GM21515 (cell line): ENCODE data around the gene SSBP2.
"Not testable (repeated sequence)": the region's sequence is repeated elsewhere in the genome, so short reads cannot be mapped to it uniquely, and the experiment has no call there.

ENCODE experiments used
- ATAC-seq: cut with Tn5 transposase; IDR thresholded peaks from one replicate; pipeline ENCODE4 v1.9.1; 2021; ENCODE audit not compliant: unreplicated experiment

Gene SSBP2

DNA sequence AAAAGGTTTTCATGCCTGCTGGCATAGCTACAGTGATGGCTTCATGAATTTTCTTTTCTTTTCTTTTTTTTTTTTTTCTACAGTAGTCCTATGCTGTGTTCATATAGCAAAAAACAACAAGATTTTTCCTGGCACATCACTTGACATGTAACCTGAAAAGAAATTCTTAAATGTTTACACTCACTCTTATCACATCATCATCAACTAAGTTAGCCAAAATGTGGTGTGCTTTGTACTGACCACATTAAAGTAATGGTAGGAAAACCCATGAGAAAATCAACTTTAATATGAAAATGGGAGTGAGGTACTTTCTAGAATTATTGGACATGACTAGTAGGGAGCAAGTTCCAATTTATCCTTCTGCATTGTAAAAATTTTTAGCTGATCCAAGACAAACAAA is 146.7 kb downstream of the SSBP2 start:
- no peak for ATAC-seq

DNA sequence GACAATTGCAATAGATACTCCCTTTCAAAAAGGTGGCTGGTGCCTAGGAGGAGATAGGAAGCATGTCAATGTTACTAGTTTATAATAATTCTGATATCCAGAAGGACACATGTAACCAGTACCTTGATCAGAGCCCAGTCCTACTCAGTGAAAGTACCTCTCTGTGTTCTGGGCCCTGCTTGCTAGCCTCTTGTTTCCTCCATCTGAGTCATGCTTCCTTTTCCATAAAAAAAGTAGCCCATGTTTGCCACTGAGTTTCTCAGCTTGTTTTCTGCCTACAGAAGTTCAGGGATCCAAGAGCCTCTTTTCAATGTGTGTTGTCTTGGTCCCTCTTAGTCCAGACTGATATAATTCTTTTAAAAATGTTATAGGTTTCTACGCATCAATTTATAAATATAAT is 149.0 kb downstream of the SSBP2 start:
- no peak for ATAC-seq

DNA sequence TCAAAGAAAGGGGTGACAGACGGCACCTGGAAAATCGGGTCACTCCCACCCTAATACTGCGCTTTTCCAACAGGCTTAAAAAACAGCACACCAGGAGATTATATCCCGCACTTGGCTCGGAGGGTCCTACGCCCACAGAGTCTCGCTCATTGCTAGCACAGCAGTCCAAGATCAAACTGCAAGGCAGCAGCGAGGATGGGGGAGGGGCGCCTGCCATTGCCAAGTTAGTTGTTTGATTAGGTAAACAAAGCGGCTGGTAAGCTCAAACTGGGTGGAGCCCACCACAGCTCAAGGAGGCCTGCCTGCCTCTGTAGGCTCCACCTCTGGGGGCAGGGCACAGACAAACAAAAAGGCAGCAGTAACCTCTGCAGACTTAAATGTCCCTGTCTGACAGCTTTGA is 158.8 kb downstream of the SSBP2 start:
- not testable (repeated sequence) for ATAC-seq

DNA sequence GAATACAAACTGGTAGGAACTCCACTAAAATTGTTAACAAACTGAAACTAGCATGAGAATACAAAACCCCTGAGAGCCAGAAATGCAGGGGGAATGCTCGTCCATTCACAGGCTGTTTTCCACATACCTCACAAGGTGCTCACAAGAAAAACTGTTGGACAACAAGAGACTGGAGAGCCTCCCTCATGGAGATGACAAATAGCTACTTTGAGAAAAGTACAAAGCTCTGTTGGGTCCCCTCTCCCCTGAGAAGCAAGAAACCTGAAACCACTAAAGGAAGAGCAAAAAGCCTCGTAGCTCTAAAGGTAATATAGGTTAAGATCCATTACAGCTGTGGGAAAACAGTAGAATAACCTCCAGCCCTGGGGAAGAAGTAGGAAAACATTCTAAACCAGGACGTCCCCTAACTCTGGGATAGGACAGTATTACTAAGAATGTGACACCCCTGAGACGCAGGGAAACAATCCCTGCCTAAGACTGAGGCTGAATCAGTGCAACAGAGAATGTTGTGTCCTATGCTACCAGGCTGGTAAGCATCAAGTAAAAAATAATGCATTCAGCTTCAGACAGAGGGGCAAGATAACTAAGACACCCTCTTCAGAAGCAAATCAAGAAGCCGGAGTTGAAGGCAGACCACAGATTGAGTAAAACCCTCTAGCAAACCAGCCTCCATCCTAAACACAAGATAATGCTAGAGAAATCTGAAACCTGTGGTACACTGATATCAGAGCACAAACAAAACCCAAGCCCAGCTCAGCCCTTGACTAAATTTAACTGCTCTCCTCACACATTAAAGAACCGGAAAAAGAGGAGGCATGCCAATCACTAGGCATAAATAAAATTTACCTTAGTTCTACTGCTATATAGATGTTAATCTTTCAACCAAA is 160.2 kb downstream of the SSBP2 start:
- ATAC-seq, result no peak

DNA sequence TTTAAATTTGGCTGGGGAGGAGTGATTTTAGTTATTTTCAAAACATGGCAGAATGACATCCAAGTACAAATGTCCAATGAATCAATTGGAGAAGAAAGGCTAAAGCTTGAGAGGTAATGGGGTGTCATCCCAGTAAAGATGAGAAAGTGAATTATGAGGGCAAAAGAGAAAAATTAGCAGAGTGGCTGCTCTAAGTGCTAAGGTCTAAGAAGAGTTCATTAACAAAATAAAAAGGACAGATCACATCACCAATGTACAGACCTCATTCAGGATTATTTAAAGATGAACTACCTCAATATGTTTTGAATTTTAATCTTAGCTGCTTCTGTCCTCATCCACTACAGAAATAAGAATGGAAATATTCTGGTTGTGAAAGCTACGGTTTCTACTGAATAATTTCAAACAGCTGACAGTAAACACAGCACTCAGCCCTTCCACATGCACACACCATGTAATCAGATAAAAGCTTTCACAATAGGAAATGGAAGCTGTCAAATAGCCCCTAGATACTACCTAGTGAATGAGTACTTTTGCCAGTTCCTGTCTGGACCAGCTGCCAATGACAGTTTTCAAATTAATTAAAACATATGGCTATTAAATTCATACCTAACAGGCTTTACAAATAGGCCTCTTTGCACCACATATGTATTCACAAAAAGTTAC is 171.5 kb downstream of the SSBP2 start:
- no peak for ATAC-seq

DNA sequence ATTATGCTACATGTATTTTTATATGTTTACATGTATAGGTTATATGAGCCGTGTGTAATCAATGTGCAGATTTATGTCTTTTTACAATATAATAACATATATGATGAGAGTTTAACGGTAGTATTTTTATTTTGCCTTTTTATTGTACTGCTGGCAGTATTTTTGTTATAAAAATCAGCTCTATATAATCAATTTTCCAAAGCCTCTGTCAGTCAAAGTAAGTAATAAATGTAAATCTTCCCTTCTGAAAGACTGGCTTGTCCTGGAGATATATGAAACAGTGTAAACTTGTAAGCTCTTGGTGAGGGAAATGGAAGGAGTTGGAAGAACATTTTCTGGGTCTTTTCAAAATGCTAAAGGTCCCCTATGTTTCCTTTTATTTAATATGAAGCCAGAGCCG is 173.8 kb downstream of the SSBP2 start:
- no peak for ATAC-seq

DNA sequence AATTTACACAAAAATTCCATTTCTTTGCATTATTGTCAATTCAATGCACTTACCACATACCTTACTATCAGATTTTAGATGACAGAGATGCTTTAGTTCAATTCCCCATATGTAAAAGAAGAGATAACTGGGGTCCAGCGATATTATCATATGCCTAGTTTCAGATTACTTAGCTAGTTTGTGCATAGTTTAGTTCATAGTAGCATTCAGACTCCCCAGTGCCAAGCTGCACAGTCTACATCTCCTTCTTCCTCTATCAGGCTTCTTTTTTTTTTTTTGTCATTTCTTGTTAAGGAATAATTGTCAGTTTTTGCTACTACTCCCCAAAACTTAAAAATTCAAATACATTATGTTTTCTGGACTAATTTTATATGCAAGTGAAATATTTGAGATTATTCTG is 175.0 kb downstream of the SSBP2 start:
- ATAC-seq, result no peak

DNA sequence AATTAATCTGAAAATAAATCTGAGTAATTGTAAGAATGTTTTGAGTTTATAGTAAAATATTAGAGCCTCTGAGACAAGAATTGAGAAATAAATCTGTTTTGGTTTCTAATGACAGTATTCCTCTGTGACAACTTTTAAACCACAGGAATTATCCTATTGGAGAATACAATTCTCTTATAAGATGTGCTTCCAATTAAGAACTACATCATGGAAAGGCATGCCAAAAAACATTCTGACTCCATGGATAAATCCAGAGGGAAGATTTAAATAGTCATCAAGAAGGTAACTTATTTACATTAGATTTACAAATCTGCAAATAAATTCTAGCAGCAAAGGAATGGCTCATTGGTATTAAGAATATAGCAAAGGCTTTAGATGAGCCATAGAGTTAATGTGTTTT is 178.7 kb downstream of the SSBP2 start:
- no peak for ATAC-seq

DNA sequence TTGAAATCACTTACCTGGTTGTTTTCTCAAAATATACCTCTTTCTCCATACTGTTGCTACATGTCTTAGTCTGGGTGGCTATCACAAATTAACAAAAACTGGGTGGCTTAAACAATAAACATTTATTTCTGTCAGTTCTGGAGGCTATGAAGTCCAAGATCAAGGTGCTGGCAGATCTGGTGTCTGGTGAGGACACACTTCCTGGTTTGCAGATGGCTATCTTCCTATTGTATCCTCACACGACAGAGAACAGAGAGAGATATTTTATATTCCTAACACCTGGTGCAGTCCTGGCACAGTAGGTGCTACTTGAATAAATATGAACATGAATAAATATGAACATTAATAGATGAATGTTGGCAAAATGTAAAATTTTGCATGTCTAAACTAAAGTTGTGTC is 192.7 kb downstream of the SSBP2 start:
- ATAC-seq, result no peak

DNA sequence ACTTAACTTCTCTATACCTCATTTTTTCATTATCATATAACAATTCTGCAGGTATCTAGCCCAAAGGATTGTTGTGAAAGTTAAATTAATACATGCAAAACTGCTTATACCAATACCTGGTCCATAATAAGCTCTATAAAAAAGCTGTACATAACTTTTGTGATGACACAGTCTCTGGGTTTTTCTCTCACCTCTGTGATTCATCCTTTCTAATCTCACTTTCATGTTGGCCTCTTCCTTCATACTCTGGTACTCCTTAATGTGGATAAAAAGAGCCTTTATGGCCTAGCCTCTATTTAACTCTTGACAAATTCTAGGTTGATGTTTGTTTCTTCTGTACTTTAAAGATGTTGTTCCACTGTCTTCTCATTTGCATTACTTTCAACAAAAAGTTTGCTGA is 194.1 kb downstream of the SSBP2 start:
- ATAC-seq, result no peak

DNA sequence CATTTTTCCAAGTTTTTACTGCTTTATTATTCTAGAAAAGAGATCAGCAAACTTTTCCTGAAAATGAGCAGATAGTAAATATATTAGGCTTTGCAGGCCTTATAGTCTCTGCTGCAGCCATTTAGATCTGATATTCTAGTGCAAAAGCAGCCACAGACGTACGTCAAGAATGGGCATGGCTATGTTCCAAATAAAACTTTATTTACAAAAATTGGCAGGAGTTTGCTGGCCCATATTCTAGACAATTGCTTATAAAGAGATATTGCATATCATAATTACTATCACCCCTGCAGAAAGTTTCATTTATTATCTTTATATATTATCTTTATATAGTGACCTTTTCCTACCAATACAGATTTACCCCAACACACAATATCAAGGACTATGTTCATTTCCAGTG is 195.0 kb downstream of the SSBP2 start:
- ATAC-seq, result no peak

DNA sequence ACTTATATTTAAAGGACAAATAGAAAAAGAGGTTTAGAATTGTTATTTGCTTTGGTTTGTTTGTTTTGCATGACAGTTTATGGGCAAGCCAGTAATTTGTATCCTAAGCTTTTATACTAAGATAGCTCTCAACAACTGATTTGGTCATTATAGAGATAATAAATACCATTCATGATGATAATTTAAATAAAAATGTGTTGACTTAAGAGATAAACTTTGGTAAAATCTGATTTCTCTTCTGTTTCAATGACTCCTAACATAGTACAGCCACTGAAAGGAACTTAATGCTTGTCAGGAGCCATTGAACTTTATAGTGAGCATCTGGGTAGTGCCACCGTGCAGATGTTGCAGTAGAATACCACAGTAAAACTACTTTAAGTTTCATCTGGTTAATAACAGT is 196.2 kb downstream of the SSBP2 start:
- ATAC-seq, result no peak

DNA sequence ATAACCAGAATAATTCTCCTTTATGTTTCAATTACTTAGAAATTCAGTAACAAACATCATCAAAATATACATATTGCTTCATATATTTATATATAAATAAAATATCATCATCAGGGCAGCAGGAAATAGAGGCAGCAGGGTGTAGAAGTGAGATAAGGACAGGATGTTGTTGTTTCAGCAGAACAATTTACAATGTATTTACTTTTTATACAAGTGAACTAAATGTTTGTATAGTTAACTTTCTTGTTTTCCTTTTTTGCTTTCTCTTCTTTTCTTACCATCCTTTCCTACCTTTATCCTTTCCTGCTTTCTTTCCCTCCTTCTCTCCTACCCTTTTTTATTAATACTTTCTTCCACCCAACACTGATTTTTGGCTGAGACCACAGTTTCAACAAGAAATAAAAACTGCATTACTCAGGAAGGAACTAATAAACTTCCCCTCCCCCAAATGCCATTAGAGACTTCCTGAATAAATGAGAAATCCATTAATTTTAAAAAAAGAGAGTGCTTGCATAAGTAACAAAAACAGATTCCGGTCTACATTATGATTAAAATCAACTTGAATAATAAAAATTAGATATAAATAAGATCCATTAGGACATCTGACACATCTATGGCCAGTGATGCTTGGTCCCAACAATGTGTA is 197.2 kb downstream of the SSBP2 start:
- no peak for ATAC-seq

DNA sequence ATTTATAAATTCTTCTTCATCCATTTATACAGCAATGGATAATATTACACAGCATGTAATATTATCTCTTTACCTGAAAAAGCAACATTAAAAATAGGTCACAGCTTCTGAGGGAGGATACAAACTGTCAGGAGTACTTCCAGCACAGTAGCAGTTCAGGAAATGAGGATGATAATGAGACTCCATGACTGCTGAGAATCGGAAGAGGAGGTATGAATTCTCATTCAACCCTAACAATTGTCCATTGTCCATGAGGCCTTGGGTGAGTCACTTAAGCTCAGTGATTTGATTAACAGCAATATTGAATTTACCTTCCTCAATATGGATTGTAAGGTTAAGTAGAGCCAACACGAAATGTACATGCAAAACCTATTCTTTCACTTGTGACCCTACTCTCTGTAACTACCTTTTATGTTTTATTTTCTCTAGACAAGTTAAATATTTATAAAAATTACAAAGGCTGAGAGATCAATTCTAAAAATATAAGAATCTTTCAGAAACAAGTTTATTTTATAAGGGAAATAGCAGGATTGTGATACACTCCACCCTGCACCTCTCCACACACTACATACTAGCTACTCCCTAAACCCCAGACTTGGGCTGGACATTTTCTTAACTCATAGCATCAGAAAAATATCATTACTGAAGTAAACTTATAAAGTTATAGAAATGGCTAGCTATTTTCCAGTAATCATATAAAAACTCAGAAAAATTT is 197.9 kb downstream of the SSBP2 start:
- ATAC-seq, result no peak

DNA sequence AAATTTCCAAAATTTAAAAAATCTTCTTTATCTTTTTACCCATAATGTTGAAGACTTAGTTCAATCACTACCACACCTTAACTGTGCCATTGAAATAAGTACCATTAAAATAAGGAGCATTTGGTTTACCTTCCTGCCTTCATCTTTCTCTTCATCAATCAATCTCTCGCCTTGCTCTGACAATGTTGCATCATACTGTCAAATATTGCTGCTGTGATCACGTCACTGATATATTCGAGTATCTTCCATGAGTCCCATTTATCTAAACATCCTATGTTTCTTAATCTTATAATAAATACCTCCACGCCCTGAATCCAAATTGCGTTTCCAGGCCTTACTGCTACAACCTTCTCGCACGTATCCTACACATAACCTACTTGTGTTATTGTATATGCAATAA is 201.8 kb downstream of the SSBP2 start:
- ATAC-seq, result no peak

DNA sequence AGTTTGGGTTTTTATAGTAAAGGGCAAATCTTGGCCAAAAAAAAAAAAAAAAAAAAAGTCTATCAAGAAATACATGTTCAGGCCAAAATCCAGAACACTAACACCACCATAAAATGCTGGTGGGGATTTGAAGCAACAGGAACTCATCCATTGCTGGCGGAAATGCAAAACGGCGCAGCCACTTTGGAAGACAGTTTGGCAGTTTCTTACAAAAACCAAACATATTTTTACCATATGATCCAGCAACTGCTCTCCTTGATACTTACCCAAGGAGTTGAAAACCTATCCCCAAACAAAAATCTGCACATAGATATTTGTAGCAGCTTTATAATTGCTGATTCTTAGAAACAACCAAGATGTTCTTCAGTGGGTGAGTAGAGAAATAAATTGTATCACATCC is 203.9 kb downstream of the SSBP2 start:
- ATAC-seq, result no peak

DNA sequence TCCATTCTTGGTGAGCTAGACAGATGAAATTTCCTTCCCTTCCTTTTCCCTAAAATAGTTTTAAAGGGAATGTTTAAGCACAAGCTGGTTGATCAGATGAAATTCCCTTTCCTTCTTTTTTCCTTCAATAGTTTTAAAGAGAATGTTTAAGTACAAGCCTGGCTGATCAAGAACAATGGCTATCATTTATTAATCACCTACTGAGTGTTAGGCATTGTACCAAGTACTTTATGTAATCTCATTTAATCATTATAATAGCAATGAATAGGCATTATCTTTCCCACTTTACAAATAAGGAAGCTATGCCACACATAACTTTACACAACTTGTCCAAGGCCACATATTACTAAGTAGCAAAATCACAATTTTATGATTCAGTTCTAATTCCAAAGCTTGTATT is 205.0 kb downstream of the SSBP2 start:
- ATAC-seq, result no peak

DNA sequence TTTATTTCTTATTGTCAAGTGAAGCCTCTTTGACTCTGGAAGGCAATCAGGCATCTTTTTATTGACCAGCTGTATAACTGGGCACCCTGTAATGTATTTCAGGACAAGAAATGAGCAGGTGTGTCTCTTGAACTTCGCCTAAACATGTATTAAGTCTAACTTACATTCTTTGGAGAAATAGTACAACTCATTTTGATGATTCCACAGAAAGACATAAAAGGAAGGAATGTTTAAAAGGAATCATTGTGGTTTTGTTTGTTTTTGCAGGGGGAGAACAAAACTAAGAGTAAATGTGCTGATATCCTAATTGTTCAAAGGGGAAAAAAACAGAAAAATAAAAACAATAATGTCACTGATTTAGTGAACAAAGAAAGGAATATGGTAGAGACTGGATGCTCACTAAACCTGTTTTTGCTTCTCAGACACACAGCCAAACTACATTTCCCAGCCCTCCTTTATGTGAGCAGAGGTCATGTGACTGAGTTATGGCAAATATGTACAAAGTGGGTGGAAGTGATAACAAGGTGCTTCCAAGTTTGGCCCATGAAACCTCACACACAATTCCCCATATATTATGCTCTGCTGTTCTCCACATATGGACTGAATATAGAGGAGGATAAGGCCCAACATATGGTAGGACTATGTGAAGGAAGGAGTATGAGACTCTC is 206.4 kb downstream of the SSBP2 start:
- ATAC-seq, result no peak

DNA sequence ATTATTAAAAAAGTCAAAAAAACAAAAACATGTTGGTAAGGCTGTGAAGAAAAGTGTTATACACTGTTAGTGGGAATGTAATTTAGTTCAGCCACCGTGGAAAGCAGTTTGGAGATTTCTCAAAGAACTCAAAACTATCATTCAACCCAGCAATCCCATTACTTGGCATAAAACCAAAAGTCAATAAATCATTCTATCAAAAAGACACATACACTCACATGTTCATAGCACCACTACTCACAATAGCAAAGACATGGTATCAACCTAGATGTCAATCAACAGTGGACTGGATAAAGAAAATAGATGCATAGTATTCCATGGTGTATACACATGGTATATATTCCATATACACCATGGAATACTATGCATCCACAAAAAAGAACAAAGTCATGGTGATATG is 208.7 kb downstream of the SSBP2 start:
- no peak for ATAC-seq

DNA sequence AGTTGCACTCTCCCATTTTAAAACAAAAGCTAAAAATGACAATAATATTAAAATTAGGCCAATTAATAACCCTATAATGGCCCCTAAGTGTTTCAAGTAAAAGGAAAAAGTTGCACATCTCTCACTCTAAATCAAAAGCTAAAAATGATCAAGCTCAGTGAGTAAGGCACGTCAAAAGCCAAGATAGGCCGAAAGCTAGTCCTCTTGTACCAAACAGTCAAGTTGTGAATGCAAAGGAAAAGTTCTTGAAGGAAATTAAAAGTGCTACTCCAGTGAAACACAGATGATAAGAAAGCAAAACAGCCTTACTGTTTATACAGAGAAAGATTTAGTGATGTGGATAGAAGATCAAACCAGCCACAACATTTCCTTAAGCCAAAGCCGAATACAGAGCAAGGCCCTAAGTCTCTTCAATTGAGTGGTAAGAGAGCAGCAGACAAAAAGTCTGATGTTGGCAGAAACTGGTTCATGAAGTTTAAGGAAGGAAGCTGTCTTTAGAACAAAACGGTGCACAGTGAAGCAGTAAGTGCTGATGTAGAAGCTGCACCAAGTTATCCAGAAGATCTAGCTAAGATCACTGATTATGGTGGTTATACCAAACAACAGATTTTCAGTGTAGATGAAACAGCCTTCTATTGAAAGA is 212.9 kb downstream of the SSBP2 start:
- ATAC-seq, result no peak
